Inferior parietal cortex (tissue), 1 donor: ENCODE results near the gene CYP3A4.
"Not testable (repeated sequence)": the region's sequence is repeated elsewhere in the genome, so short reads cannot be mapped to it uniquely, and the experiment has no call there.

Source experiments
- DNase-seq: peaks from one replicate; pipeline ENCODE4 v3.0.0-alpha.2; 2016; ENCODE audit errors: extremely low spot score

The CYP3A4 gene

DNA sequence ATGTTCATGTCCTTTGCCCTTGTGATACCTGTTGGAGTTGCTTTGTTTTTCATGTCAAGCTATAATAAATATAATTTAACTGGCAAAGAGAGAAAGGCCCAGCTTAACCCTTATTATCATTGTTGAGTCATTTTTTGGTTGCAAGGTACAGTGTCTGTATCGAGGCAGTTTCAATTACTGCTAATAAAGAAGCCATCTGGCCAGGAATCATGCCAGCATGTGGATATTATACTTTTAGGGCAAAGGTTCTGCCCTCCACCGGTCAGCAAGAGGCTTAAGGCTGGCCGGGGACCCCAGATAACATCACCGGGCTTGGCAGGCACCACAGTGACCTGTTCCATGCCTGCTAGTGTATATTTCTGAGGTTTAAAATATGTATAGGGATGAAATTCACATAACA lies 9.0 kb upstream of the CYP3A4 start:
- no peak for DNase-seq

DNA sequence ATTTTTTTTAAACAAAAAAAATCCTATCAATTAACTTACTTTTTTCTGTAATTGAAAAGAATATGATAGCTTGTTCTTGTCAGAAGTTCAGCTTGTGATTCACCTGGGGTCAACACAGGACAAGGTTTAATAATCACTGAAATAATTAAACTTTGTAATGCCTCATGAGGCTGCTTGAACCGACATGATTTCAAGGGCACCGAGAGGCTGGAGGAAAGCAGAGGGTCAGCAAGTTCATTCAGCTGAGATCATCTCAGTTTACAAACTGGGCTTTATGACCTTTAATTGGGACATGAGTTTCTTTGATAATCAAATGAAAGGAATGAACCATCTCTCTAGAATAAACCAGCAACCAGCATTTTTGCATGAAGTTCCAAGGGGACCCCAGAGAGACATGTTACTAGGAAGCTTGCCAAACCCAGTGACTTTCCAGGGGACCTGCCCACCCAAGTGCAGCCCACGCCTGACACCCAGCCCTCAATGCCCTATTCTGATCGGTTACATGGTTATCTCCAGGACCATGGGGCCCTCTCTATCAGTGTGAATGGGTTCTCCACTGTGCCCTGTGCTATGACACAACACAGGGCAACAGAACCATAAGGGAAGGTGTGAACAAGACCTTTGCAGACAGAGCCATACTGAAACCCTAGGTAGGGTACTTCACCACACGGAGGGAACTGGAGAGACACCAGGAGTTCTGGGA lies 7.8 kb upstream of the CYP3A4 start:
- DNase-seq, result no peak

DNA sequence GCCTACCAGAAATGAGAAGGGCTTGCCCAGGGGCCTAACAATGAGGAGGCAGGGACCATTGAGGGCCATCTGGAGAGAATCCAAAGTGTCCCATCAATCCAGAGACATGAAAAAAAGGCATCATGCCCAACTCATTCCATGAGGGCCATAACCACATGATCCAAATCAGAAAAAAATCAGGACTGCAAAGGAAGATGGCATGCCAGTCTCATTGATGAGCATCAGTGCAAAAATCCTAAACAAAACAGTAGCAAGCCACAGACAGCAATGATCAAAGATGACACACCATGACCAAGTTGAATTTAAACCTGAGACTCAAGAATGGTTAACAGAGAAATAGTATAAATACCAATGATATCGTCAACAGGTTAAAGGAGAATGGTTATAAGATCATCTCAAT lies 7.0 kb upstream of the CYP3A4 start:
- no peak for DNase-seq

DNA sequence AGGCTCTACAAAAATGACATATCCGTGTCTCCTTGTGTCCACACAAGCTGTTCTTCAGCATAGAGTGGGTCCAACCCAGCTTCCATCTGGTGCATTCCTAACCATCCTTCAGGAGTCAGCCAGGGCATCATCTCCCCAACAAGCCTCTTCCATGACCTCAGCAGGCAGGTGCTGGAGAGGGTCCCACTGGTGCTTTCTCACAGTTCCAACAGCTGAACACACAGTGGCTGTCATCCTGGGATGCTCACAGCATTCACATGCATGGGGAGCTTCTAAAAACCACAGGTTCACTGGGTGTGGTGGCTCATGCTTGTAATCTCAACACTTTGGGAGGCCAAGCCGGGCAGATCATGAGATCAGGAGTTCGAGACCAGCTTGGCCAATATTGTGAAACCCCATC lies 6.4 kb upstream of the CYP3A4 start:
- DNase-seq, result no peak

DNA sequence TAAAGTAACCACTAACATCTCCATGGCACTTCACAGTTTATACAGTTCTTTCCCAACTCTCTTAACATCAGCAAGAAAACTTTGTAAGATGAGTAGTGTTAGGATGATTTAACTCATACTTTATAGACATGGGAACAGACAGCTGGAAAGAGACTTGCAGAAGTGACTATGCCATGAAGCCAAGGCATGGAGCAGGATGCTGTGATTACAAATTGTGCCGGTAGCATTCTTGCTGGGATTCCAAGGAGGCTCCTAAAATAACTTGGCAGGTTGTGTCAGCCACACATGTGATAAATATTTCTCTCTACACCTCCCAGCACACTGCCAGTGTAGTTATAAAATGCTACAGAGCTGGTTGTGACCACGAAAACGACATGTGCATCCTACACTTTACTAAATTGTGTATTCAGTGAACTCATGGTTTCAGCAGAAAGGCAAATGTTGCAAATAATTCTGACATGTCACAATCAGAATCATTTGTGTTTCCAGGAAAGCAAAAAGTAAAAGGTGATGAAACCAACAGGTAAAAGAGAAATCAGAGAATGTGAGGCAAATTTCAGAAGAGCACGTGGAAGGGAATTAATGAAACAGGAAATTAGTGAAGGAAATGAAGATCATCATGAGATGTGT lies 5.6 kb upstream of the CYP3A4 start:
- no peak for DNase-seq

DNA sequence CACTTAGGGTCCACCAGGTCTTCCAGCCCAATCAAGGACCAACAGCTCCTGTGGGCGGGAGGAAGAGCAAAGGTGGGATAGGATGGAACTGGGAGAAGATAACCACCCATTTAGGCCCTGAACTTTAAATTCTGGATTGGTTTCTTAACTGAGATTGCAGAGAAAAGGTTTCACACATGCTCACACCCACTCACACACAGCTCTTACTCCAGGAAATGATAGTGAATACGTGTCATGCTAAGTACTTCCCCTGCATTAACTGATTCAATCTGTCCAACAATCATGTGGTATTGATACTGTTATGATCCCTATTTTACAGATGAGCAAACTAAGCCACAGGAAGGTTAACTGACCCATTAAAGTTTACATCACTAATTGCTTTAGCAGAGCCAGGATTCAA lies 4.6 kb upstream of the CYP3A4 start:
- DNase-seq, result no peak

DNA sequence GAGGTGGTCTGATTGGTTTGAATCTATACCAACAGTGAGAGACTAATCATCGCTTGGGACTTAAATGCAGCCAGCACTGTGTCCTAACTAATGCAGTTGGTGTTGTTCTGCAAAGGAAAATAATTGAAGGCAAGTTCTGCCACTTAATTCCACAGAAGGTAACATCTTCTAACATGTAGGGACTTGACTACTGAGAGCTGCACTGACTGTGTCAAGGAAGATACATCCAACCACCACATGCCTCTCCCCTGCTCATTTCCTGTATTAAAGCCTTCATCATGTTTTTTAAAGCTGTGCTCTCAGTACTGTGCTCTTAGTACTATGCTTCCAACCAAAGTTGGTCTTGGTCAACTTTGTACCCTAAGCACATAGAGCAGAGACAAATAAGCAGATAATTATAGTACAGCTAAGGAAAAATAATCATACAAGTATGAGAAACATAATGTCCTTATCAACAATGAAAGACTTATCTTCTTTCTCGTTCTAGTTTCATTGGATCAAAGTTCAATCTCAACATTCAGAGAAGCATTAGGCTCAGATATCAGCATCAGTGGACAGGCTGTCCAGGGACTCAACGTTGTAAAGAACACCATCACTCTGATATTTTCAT lies 2.8 kb upstream of the CYP3A4 start:
- DNase-seq, result no peak

DNA sequence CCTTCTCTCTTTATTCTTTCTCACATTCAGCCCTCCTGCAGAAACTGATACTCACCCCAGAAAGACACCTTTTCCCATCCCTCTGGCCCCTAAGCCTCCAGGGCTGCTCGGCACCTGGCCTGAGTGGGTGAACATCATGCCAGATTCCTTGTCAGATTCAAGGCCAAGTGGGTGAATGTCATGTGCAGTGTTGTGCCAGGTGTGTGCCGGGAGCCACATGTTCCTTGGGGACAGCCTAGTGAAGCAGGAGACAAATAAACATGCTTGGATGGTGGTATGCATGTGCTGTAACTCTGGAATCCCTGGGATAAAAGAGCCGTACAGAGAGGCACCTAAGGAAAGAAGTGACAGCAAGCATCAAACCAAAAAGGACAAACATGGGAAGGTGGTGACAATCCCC lies 1.7 kb upstream of the CYP3A4 start:
- not testable (repeated sequence) for DNase-seq

DNA sequence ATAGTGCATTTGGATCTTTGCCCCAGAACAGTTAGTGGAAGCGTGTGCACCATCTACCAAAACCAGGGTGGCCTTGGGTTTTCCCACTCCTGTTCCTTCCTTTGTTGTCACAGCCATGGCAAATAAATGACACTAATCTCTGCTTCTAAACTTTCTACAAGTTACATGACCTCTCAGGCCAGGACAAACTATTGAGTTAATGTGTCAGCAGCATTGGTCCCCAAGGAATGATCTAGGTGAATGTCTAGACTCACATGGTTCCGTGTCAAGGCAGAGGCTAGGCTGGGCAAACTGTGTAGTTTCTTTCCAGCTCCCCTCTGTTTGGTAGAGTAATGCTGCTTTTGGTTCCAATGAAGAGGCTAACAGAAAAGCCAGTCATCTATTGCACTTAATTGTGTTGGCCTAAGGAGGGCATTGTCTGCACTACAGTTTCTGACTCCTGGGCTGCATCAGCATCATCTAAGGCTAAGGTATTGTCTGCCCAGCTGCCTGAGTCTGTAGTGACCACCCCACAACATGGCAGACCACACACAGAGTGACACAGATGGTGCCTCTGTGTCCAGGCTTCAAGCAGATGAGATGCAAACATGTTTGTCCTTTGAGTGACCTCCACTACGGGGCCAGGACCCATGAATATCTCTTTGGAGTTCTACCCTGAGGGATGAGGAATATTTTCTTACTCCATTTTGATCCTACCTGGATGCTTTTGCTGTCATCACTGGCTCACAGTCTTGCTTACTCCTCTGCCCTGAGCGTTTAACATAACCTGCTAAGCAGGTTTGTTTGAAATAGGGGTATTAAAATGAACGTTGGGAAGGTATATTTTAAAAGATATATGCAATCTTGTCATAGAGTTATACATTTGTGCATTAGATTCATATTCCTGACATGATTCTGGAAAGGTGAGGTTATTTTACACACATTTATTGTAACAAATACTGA lies 1.7 kb downstream of the CYP3A4 start:
- no peak for DNase-seq

DNA sequence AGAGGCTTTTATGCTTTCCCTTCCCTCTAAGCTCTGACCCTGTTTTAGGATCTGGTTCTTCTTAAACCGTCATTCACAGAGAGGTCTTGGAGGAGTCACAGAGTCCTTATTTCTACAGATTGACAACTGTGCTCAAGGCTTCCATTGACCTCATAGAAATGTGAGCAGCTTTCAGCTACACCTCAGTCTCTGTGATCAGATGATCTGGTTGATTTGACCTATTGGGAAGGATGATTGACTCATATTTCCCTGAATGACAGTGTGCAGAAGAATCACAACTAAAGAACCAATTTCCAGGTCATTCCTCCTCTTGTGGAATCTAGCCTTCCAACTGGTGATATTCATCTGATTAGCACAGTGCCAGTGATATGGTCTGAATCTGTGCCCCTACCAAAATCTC lies 3.4 kb downstream of the CYP3A4 start:
- no peak for DNase-seq

DNA sequence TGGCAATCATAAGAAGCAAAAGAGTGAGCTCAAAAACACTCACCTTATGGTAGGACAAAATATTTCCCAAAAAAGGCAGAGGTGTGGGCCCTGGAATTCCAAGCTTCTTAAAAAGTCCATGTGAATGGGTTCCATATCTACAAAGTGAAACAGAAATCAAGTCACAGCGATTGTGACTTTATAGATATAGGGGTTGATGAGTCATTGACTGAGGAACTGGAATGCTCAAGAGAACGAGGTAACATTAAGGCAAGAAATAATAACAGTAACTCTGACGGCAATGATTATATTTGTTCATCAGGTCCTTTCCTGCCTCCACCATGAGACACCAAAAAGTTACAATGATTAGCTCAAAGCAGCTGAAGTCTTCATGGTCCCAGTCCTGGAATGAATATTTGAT lies 4.0 kb downstream of the CYP3A4 start:
- DNase-seq, result no peak

DNA sequence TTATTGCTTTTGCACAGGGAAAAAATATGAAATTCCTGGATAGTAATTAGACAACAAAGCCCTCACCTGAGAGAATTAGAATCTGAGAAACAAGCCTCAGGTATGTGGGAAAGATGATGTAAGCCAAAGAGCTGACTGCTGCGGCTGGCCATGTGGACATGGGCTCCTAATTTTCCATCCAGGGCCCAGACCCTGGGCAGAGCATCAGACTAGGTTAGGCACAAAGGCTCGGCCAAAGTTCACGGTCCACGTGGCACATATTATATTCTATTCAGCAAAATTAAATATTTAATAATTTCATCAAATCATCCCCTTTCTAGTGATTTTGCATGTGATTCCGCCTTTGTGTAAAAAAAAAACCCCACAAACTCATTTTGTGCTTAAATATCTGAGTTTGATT lies 5.1 kb downstream of the CYP3A4 start:
- DNase-seq, result no peak

DNA sequence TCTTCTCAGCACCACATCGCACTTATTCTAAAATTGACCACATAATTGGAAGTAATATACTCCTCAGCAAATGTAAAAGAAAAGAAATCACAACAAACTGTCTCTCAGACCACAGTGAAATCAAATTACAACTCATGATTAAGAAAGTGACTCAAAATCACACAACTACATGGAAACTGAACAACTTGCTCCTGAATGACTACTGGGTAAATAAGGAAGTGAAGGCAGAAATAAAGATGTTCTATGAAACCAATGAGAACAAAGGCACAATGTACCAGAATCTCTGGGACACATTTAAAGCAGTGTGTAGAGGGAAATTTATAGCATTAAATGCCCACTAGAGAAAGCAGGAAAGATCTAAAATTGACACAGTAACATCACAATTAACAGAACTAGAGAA lies 10.6 kb downstream of the CYP3A4 start:
- DNase-seq, result not testable (repeated sequence)

DNA sequence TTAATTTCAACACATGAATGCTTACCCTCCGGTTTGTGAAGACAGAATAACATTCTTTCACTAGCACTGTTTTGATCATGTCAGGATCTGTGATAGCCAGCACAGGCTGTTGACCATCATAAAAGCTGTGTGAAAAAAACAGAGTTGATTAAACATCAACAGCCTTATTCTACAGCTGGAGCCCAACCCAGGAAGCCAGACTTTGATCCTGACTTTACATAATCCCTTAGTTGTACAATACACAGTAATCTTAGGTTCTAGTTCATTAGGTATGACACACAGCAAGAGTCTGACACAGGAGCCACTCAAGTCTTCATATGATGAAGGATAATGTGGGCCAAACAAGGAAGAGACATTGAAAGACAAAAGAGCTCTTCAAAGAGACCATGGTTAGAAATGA lies 11.4 kb downstream of the CYP3A4 start:
- DNase-seq, result no peak

DNA sequence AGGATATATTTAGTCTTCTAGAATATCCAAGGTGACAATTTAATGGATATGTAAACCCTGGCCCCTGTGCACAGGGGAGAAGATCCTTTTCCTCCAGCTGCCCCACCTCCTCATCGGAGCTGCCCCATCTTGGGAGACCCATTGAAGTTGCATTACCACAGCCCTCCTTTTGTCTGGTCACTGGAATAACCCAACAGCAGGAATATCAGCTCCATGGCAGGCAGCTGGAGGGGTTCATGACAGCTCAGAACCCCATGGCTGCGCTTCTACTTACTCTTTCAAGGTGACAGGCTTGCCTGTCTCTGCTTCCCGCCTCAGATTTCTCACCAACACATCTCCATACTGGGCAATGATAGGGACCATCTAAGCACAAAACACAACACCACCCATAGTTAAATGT lies 14.5 kb downstream of the CYP3A4 start:
- DNase-seq, result not testable (repeated sequence)

DNA sequence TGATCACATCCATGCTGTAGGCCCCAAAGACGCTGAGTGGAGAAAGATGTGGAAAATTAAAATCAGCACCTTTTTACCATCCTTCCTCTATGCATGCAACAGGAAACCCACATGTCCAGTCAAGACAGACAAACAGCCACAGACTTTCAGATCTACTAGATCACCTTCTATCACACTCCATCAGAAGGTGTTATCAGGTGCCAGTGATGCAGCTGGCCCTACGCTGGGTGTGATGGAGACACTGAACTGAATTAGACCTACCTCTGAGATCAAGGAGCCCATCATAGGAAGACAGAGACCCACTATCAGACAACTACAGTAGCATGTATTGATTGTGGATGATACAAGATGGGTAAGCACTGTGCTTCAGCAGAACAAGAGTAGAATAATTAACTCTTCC lies 15.5 kb downstream of the CYP3A4 start:
- no peak for DNase-seq

DNA sequence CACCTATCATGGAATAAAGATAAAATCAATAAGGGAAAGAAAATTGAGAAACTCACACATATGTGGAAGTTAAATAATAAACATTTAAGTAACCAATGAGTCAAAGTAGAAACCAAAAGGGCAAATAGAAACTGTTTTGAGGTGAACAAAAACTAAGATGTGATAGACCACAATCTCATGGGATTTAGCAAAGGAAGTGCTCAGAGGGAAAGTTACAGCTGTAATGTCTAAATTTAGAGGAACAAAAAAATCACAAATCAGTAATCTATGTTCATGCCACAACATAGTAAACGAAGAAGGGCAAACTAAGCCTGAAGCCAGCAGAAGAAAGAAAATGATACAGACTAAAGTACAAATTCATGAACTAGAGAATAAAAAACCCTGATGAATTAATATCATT lies 16.3 kb downstream of the CYP3A4 start:
- no peak for DNase-seq

DNA sequence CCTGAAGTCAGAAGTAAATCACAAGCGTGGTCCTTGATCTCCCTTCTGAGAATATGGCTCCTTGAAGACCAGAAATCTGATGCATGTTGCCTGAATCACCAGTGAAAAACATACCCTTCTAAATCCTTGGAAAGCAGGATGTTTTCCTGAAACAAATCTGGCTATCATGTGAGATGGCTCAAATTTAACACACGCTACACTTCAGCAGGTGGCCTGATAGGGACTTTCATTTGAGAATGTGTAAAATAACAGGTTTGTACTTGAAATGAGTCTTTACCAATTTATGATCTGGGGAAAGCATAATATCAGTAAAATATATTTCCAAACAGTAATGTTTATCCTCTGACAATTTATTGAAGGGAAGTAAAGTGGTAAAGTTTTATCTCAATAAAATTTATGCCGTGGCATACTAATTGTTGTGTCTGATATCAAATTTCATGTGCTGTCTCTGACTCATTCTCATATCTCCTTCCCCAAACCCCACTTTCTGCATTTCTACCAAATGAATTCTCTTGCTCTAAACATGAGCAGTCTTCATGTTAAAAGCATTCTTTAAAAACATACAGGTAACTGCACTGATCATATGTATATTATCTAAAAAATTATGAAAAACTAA lies 17.4 kb downstream of the CYP3A4 start:
- no peak for DNase-seq

DNA sequence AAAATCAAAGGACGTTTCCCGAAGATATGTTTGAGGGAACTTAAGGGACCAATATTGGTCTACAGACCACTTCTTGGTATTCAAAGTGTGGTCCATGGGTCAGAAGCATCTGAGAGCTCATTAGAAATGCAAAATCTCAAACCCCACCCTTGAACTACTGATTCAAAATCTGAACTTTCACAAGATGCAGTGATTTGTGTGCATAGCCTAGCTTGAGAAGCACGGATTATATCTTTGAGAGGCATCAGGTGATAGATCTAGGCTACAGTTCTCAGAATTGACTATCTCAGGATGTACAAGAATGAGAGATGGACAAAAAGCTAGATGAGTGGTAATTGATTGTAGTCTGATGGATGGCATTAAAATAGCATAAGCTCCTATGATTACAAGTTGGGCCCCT lies 19.5 kb downstream of the CYP3A4 start:
- no peak for DNase-seq

DNA sequence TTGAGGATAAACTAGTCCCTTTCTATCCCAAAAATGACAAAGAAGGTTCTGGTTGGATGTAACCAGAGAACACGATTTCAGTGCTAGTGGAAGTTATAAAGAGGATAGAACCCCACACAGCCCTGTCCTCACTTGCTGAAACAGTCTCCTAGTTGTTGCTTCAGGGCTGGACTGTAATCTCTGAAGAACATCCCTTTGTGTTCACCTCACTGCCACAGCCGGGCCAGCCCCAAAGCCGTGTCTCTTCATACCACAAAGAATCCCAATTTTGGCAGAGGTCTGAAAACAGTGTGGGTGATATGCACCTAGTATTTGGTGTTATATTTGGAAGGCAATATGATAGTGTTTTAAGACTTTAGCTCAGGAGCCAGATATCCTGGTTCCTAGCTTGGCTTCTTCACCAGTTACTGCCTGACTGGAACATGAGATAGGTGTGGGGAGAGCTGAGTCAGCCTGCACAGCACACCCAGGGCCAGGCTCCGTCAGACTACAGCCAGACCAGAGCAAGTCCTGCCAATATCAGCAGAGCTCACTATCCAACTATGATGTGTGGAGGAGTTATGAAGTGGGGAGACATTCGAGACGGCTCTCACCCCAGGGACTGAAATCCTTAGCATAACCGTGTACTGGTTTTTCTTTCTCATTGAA lies 21.2 kb downstream of the CYP3A4 start:
- DNase-seq, result peak; percentile 4

DNA sequence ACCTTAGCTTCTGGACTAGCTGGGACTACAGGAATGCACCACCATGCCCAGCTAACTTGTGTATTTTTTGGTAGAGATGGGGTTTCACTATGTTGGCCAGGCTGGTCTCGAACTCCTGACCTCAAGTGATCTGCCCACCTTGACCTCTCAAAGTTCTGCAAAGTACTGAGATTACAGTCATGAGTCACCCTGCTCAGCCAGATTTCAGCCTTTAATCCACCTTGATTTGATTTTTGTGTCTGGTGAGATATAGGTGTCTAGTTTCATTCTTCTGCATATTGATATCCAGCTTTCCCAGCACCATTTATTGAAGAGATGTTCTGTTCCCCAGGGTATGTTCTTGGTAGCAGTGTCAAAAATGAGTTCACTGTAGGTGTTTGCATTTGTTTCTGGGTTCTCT lies 28.9 kb downstream of the CYP3A4 start:
- no peak for DNase-seq
